GM19463 (cell line): Measurements from ENCODE around the gene MED22.

Experiments used
- ATAC-seq: cut with Tn5 transposase; IDR thresholded peaks from one replicate; pipeline ENCODE4 v1.9.1; 2021; ENCODE audit warnings: mild to moderate bottlenecking, moderate library complexity; ENCODE audit not compliant: unreplicated experiment

The MED22 gene

GRCh38 chr9:133356391-133357091 is 8.6 kb upstream of the MED22 start, which contains the start of the genes SURF1 and SURF2:
Gene SURF1 (minus strand): TSS chr9:133356487. CDS start chr9:133356453, 34 bp downstream.
Gene SURF2 (plus strand): TSS chr9:133356550. CDS start chr9:133356593, 43 bp downstream.
- peak; percentile 76 for ATAC-seq

GRCh38 chr9:133355881-133356357 is 8.0 kb upstream of the MED22 start:
- ATAC-seq = peak; percentile 34

DNA sequence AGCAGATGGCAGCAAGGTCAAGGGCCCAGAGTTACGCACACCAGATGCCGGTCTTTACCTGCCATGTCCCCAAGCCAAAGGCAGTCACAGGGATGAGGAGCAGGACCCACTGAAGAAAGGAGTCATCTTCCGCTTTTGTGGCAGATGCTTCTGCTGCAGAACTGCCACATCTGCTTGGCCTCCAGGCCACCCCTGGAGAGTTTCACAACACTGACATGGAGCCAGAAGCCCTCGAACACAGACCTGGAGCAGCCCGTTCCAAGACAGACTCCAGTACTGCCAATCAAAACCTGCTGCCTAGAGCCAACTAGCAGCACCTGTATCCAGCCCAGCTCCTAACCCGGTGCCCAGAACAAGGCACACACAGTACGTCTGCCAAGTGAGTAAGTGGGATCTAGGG is 6.8 kb upstream of the MED22 start:
- ATAC-seq = no peak

- no peak for ATAC-seq
Observed at GRCh38 chr9:133353548-133353947, 5.6 kb upstream of the MED22 start.

DNA sequence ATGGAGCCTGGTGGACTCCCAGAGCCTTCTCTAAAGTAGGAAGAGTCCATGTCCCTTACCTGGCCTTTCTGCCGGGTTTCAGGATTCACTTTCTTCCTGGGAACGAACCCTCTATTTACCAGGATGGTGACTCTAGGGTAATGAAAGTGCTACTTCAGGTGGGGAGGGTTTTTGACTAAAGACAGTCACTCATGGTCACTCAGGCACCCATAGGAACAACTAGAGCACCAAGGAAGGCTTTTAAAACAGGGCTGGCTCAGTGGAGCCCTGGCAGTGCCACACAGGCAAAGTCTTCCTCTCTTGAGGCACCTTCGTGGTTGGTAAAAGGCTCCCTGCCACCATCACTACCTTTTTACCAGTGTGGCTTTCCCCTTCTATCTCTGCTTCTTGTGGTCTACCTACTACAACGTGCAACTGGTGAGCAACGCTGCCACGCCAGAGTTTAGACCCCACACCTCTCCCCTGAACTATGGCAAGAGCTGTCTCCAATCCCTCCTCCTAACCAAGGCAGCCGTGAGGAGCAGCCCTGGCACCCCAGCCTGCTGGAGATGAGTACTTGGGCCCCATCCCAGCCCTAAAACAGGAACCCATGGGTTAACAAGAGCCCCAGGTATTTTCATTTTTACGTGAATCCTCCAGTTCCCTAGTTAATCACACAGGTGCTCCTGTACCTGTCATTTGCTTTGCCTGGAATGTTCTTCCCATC is 4.9 kb upstream of the MED22 start:
- ATAC-seq = no peak

DNA sequence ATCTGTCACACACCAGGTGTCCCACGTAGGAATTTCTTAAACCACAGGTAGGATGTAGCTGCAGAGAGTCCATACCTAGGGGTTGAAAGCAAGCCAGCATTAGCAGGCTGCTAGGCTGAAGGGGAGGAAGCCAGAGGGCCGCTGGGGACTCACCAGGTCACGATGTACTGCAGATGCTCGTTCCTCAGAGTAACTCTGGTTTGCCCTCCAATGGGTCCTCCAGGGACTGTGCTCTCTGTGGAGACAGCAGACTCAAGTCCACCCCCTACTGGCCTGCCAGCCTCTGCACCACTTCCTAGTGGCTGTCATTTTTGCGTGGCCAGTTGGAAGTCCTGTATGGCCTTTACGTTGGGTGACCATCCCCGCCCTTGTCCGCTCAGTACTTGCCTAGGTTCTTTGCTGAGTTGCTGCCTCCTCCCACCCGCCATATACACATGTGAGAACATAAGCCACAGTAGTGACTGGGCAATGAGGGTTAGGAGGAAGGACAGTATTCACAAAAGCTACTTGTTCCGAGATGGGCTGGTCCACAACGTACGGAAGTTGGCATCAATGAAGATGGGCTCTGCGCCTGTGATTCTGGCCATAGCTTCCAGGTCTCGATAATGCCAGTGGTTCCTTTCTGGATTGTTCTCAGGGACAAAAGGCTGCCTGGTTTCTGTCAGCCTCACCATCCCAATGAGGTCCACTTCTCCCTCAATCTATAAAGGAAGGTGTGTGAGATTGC is 4.1 kb upstream of the MED22 start:
- ATAC-seq = no peak

DNA sequence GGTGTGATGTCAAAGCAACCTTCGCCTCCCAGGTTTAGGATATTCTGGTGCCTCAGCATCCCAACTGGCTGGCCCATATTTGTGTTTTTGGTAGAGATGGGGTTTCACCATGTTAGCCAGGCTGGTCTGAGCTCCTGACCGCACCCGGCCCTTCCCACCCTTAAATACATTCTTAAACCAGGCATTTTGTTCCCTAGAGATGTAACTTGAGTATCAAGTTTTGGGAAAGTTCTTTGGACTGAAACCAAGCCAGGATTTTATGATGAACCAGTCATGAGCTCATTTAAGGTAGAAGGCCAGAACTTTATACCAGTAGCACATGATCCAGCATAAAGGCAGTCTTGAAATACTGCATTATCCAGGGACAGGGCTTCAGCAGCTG is 3.6 kb upstream of the MED22 start:
- no peak for ATAC-seq

- ATAC-seq = no peak
Observed at GRCh38 chr9:133349965-133350616, 2.2 kb upstream of the MED22 start.

GRCh38 chr9:133348718-133349573 is 1.0 kb upstream of the MED22 start:
- no peak for ATAC-seq

DNA sequence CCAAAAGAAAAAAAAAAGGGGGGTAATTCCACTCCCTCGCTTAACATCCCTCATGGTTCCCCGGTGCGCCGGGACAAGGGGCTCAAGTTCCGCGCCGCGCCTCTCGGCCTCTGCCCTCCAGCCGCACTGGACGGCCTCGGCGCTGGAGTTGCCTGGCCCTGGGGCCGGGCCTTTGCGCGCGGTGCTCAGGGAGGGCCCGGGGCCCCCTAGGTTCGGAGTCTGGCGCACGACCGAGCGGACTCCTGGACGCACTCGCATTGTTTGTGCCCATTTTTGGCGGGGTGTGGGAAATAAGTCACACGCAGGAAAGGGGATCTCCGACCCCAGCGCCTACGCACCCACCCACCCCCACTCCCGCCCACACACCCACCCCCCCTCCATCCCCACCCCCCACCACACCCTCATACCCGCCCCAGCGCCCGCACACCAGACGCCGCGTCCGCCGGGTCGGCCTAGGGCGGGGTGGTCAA is 381 bp downstream of the MED22 start:
- peak; percentile 38 for ATAC-seq

- ATAC-seq = no peak
Observed at GRCh38 chr9:133346021-133346785, 1.7 kb downstream of the MED22 start.

GRCh38 chr9:133345596-133345995 is 2.3 kb downstream of the MED22 start:
- no peak for ATAC-seq

DNA sequence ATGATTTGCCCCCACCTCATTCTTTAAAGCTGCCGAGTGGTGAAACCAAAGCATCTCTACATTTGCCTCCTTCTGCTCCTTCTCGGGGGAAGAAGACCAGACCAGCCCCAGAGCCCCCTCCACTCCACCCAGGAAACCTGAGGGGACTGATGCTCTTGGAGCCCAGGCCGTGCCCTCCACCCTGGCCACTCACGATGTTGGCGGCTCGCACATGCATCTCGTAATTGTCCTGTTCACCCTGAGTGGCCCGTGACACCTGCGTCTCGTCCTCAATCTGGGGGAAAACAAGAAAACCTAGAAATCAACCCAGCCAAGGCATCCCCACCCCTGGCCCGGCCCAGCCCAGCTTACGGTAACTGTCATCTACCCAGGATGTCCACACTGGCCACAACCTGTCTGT is 3.0 kb downstream of the MED22 start:
- no peak for ATAC-seq

DNA sequence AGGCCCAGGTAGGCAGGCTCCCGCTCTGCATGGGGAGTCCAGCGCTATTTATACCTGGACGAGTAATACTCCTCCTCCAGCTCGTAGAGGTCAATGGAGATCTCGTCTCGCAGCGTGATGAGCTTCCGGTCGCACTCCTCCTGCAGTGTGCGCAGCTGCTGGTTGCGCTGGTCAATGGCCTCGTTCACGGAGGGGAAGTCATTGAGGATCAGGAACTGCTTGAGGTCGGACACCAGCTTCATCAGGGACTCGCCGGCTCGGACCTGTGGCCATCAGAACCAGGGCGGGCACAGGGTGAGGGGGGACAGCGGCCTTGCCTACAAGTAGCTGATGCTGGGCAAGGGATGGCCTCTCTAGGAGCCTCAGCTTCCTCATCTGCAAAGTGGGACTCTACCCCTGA is 3.9 kb downstream of the MED22 start:
- no peak for ATAC-seq

- ATAC-seq = no peak
Observed at GRCh38 chr9:133342570-133342969, 5.4 kb downstream of the MED22 start.

- no peak for ATAC-seq
Observed at GRCh38 chr9:133342069-133342406, 5.9 kb downstream of the MED22 start.

- no peak for ATAC-seq
Observed at GRCh38 chr9:133341369-133342068, 6.4 kb downstream of the MED22 start.

DNA sequence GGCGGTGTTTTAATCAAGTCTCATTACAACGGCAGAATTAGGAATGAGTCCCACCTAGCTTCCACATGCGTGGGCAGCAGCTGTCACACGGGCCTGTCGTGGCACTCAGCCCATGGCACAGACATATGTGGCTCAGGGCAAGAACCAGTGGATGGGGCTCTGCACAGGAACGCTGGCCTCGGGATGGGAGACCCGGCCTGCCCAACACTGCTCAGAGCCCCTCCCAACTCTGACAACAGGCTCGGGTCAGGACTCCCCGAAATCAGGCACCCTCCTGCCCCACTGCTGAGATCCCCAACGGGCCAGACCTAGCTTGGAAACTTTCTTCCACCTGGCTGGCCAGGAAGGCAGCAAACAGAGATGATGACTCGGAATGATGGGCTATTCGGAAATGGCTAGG is 7.0 kb downstream of the MED22 start:
- ATAC-seq = no peak

GRCh38 chr9:133340256-133340655 is 7.7 kb downstream of the MED22 start:
- ATAC-seq = no peak
